ENCODE results near the gene ETFA. TPM values are rescaled to one million over a fixed set of nuclear protein-coding genes. Genes with fewer than 3 reads are reported as not detected.
"Not testable (repeated sequence)": the region's sequence is repeated elsewhere in the genome, so short reads cannot be mapped to it uniquely, and the experiment has no call there.

Gene ETFA
- total RNA-seq, 1 donor from 2014 or later = 129 TPM

DNA sequence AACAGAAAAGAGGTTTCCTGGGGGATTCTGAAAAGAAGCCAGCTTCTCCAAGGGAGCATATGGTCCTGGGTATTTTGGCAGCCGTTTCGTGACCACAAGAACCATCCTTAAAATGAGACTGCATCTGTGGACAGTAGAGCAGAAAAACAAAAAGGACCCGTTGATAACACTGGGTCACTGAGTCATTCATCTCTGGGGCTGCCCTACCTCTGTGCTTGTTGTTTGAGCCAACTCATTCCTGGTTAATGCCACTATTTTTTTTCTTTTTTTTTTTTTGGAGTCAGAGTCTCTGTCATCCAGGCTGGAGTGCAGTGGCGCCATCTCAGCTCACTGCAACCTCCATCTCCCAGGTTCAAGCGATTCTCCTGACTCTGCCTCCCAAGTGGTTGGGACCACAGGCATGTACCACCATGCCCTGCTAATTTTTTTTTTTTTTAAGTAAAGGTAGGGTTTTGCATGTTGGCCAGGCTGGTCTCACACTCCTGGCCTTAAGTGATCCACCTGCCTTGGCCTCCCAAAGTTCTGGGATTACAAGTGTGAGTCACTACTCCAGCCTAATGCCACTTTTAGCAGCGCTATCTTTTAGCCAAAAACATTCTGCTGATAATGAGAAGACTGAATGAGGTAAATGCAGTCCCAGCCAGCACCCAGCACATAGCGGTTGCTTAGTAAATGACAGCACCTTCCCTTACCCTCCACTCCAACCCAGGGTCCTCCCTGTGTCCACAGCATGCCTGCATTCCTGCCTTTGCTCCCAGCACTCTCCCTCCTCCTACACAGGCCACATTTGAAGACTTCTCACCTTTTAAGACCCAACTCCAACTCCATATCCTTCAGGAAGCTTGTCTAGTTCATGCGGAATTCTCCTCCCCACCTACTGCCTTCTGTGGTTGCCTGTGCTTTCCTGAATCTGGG, 16.2 kb upstream of the ETFA start:
- Histone ChIP-seq H3K4me3 (ENCODE audit: low read length in 3 of 3) (no peak overlapping the region), H3K9me3 (ENCODE audit: control insufficient read depth in 3 of 3, low read length in 3 of 3) (no peaks in the 10 kb centered on the region), H3K27ac (ENCODE audit: low read depth, low read length) (no peak overlapping the region), H3K36me3 (ENCODE audit: control insufficient read depth in 3 of 3, insufficient read depth in 3 of 3, low read length in 3 of 3) (no peaks in the 10 kb centered on the region), H3K27me3 (ENCODE audit: control insufficient read depth in 3 of 3, insufficient read depth in 3 of 3, low read length in 3 of 3) (peaks cover 7 to 13% (median 11%) of the 10 kb centered on the region in 3 donors), H3K9ac (ENCODE audit: low read depth in 1 of 3, low read length in 3 of 3) (no peak overlapping the region), H3K4me1 (ENCODE audit: control insufficient read depth in 3 of 3, insufficient read depth in 3 of 3, low read length in 3 of 3) (peaks cover 0 to 6% (median 4%) of the 10 kb centered on the region in 3 donors)

DNA sequence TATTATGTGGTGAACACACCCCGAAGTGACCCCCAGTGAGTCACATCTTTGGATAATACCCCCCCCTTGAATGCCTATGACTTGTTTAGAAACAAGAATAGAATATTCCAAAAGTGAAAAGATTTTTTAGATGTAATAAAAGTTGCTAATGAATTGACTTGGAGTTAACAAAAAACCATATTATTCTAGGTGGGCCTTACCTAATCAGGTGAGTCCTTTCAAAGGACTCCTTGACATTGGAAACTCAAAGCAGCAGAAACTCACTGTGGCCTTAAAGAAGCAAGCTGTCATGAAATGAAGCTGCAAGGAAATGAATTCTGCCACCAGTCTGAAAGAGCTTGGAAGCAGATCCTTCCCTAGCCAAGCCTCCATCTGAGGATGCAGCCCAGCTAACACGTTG, 14.4 kb upstream of the ETFA start:
- Histone ChIP-seq H3K9ac (ENCODE audit: low read depth in 1 of 3, low read length in 3 of 3) (no peak overlapping the region), H3K4me3 (ENCODE audit: low read length in 3 of 3) (no peak overlapping the region), H3K9me3 (ENCODE audit: control insufficient read depth in 3 of 3, low read length in 3 of 3) (no peaks in the 10 kb centered on the region), H3K4me1 (ENCODE audit: control insufficient read depth in 3 of 3, insufficient read depth in 3 of 3, low read length in 3 of 3) (peaks cover 0 to 6% (median 4%) of the 10 kb centered on the region in 3 donors), H3K27ac (ENCODE audit: low read depth, low read length) (no peak overlapping the region), H3K36me3 (ENCODE audit: control insufficient read depth in 3 of 3, insufficient read depth in 3 of 3, low read length in 3 of 3) (no peaks in the 10 kb centered on the region), H3K27me3 (ENCODE audit: control insufficient read depth in 3 of 3, insufficient read depth in 3 of 3, low read length in 3 of 3) (peaks cover 7 to 11% (median 11%) of the 10 kb centered on the region in 3 donors)

GRCh38 chr15:76324066-76324465, 12.8 kb upstream of the ETFA start:
- peaks cover 0 to 6% (median 4%) of the 10 kb centered on the region in 3 donors for H3K4me1 ChIP-seq (ENCODE audit: control insufficient read depth in 3 of 3, insufficient read depth in 3 of 3, low read length in 3 of 3)
- H3K27me3 ChIP-seq (ENCODE audit: control insufficient read depth in 3 of 3, insufficient read depth in 3 of 3, low read length in 3 of 3) = peaks cover 0 to 4% (median 2%) of the 10 kb centered on the region in 3 donors
- H3K9ac ChIP-seq (ENCODE audit: low read depth in 1 of 3, low read length in 3 of 3) = no peak overlapping the region
- no peaks in the 10 kb centered on the region for H3K36me3 ChIP-seq (ENCODE audit: control insufficient read depth in 3 of 3, insufficient read depth in 3 of 3, low read length in 3 of 3)
- no peak overlapping the region for H3K27ac ChIP-seq (ENCODE audit: low read depth, low read length)
- H3K9me3 ChIP-seq (ENCODE audit: control insufficient read depth in 3 of 3, low read length in 3 of 3) = no peaks in the 10 kb centered on the region
- H3K4me3 ChIP-seq (ENCODE audit: low read length in 3 of 3) = no peak overlapping the region

DNA sequence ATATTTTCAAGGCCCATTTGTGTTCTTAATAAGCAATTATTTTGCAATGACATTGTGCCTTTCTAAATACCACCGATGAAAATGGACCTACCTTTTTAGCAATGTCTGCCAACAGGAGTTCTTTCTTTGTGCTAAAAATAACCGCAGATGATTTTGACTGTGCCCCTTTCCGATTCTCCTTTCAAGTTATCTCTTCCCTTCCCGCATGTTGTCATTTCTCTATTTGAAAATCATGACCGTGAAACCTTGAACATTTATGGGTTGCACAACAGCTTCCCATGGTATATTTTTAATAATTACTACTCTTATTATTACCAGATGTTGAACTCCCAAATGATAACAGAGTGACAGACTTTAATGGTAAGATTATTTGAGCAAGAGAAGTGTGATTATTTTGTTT, 10.3 kb upstream of the ETFA start:
- H3K27me3 ChIP-seq (ENCODE audit: control insufficient read depth in 3 of 3, insufficient read depth in 3 of 3, low read length in 3 of 3) = no peaks in the 10 kb centered on the region
- no peaks in the 10 kb centered on the region for H3K9me3 ChIP-seq (ENCODE audit: control insufficient read depth in 3 of 3, low read length in 3 of 3)
- no peak overlapping the region for H3K9ac ChIP-seq (ENCODE audit: low read depth in 1 of 3, low read length in 3 of 3)
- no peak overlapping the region for H3K4me3 ChIP-seq (ENCODE audit: low read length in 3 of 3)
- no peaks in the 10 kb centered on the region for H3K36me3 ChIP-seq (ENCODE audit: control insufficient read depth in 3 of 3, insufficient read depth in 3 of 3, low read length in 3 of 3)
- H3K4me1 ChIP-seq (ENCODE audit: control insufficient read depth in 3 of 3, insufficient read depth in 3 of 3, low read length in 3 of 3) = peaks cover 0 to 3% (median 0%) of the 10 kb centered on the region in 3 donors
- H3K27ac ChIP-seq (ENCODE audit: low read depth, low read length) = no peak overlapping the region

DNA sequence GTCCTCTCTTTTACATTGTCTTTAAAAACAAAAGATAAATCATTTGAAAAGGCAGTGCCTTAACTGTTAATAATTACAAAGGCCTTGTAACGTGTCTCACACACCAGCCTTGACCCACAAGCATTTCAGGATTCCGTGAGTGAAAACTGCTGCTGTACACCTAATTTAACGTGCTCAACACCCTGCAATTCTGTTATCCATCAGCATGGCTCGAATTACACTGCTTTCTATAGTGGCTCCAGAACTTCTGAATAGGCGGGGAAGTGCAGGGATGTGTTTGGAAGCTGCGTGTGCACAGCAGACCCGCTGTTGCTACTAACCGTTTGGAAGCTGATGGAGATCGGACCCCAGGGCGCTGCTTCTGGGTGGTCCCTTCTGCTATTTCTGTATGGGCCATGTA, 9.9 kb upstream of the ETFA start:
- H3K9me3 ChIP-seq (ENCODE audit: control insufficient read depth in 3 of 3, low read length in 3 of 3) = no peaks in the 10 kb centered on the region
- H3K9ac ChIP-seq (ENCODE audit: low read depth in 1 of 3, low read length in 3 of 3) = no peak overlapping the region
- H3K27ac ChIP-seq (ENCODE audit: low read depth, low read length) = no peak overlapping the region
- H3K27me3 ChIP-seq (ENCODE audit: control insufficient read depth in 3 of 3, insufficient read depth in 3 of 3, low read length in 3 of 3) = no peaks in the 10 kb centered on the region
- H3K4me1 ChIP-seq (ENCODE audit: control insufficient read depth in 3 of 3, insufficient read depth in 3 of 3, low read length in 3 of 3) = peaks cover 0 to 3% (median 0%) of the 10 kb centered on the region in 3 donors
- no peaks in the 10 kb centered on the region for H3K36me3 ChIP-seq (ENCODE audit: control insufficient read depth in 3 of 3, insufficient read depth in 3 of 3, low read length in 3 of 3)
- H3K4me3 ChIP-seq (ENCODE audit: low read length in 3 of 3) = no peak overlapping the region

- Histone ChIP-seq H3K4me3 (ENCODE audit: low read length in 3 of 3) (no peak overlapping the region), H3K4me1 (ENCODE audit: control insufficient read depth in 3 of 3, insufficient read depth in 3 of 3, low read length in 3 of 3) (peaks cover 0 to 3% (median 0%) of the 10 kb centered on the region in 3 donors), H3K27ac (ENCODE audit: low read depth, low read length) (no peak overlapping the region), H3K9me3 (ENCODE audit: control insufficient read depth in 3 of 3, low read length in 3 of 3) (no peaks in the 10 kb centered on the region), H3K9ac (ENCODE audit: low read depth in 1 of 3, low read length in 3 of 3) (no peak overlapping the region), H3K27me3 (ENCODE audit: control insufficient read depth in 3 of 3, insufficient read depth in 3 of 3, low read length in 3 of 3) (no peaks in the 10 kb centered on the region), H3K36me3 (ENCODE audit: control insufficient read depth in 3 of 3, insufficient read depth in 3 of 3, low read length in 3 of 3) (no peaks in the 10 kb centered on the region)
These were observed 8.7 kb upstream of the ETFA start for GRCh38 chr15:76320012-76320411.

DNA sequence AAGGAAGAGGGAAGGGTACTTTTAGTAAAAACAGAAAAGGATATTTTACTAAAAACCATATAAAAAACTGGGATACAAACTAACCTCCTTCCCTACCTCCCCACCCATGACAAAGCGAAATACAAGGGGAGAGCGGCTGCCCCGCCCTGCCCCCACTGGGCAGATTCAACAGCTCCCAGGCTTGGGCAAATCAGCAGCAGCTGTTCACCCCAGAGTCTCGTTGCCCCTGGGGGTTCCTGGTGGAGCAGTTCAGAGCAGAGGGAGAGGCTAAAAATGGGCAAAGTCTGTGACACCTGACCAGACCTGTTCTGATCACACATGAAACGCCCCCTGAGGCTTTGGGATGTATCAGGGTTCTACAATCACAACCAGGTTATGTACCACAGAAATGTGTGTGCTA, 2.5 kb upstream of the ETFA start:
- H3K9ac ChIP-seq (ENCODE audit: low read depth in 1 of 3, low read length in 3 of 3) = no peak overlapping the region
- H3K9me3 ChIP-seq (ENCODE audit: control insufficient read depth in 3 of 3, low read length in 3 of 3) = no peaks in the 10 kb centered on the region
- peaks cover 6 to 15% (median 12%) of the 10 kb centered on the region in 3 donors for H3K4me1 ChIP-seq (ENCODE audit: control insufficient read depth in 3 of 3, insufficient read depth in 3 of 3, low read length in 3 of 3)
- H3K4me3 ChIP-seq (ENCODE audit: low read length in 3 of 3) = no peak overlapping the region
- H3K27ac ChIP-seq (ENCODE audit: low read depth, low read length) = no peak overlapping the region
- H3K36me3 ChIP-seq (ENCODE audit: control insufficient read depth in 3 of 3, insufficient read depth in 3 of 3, low read length in 3 of 3) = no peaks in the 10 kb centered on the region
- H3K27me3 ChIP-seq (ENCODE audit: control insufficient read depth in 3 of 3, insufficient read depth in 3 of 3, low read length in 3 of 3) = no peaks in the 10 kb centered on the region

- H3K4me1 ChIP-seq (ENCODE audit: control insufficient read depth in 3 of 3, insufficient read depth in 3 of 3, low read length in 3 of 3) = peaks cover 6 to 15% (median 12%) of the 10 kb centered on the region in 3 donors
- not testable (repeated sequence) for H3K36me3 ChIP-seq (ENCODE audit: control insufficient read depth in 3 of 3, insufficient read depth in 3 of 3, low read length in 3 of 3); H3K27ac ChIP-seq (ENCODE audit: low read depth, low read length); H3K9me3 ChIP-seq (ENCODE audit: control insufficient read depth in 3 of 3, low read length in 3 of 3); H3K27me3 ChIP-seq (ENCODE audit: control insufficient read depth in 3 of 3, insufficient read depth in 3 of 3, low read length in 3 of 3); H3K4me3 ChIP-seq (ENCODE audit: low read length in 3 of 3); H3K9ac ChIP-seq (ENCODE audit: low read depth in 1 of 3, low read length in 3 of 3)
These were observed 1.9 kb upstream of the ETFA start for GRCh38 chr15:76313175-76313567.

- Histone ChIP-seq H3K9ac (ENCODE audit: low read depth in 1 of 3, low read length in 3 of 3) (no peak overlapping the region), H3K27me3 (ENCODE audit: control insufficient read depth in 3 of 3, insufficient read depth in 3 of 3, low read length in 3 of 3) (no peaks in the 10 kb centered on the region), H3K36me3 (ENCODE audit: control insufficient read depth in 3 of 3, insufficient read depth in 3 of 3, low read length in 3 of 3) (no peaks in the 10 kb centered on the region), H3K9me3 (ENCODE audit: control insufficient read depth in 3 of 3, low read length in 3 of 3) (no peaks in the 10 kb centered on the region), H3K4me1 (ENCODE audit: control insufficient read depth in 3 of 3, insufficient read depth in 3 of 3, low read length in 3 of 3) (peaks cover 6 to 15% (median 12%) of the 10 kb centered on the region in 3 donors), H3K27ac (ENCODE audit: low read depth, low read length) (no peak overlapping the region), H3K4me3 (ENCODE audit: low read length in 3 of 3) (no peak overlapping the region)
These were observed 1.4 kb upstream of the ETFA start for GRCh38 chr15:76312540-76313174.

DNA sequence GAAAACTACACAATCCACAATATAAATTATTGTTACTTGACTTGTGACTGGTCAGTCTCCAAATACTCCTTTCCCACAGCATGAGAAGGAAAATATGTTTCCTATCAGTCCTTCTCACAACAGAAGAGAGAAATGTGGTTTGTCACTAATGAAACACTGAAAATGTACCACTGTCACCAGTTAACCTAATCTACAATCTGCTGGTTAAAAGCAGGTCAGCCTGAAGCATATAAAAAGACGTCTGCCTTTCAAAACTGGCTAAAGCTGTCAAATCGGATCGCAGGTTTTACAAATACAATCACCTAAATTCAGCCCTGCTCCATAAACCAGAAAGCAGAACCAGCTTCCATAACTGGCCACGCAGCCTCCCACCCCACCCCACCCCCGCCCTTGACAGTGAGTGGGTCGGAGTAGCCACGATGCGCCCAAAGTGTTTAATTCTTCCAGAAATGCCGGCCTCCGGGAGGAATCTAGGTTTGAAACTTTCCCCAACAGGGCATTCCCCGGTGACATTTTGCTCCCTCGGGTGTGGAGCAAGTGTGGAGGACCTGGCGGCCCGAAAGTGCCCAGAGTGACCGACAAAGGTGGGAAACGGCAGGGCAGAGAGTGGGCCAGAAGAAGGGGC, 682 bp downstream of the ETFA start:
- peak overlapping the region; percentile 96 to 97 (median 97) for H3K9ac ChIP-seq (ENCODE audit: low read depth in 1 of 3, low read length in 3 of 3)
- peak overlapping the region; percentile 87 for H3K27ac ChIP-seq (ENCODE audit: low read depth, low read length)
- peak overlapping the region; percentile 91 to 94 (median 92) for H3K4me3 ChIP-seq (ENCODE audit: low read length in 3 of 3)
- no peaks in the 10 kb centered on the region for H3K9me3 ChIP-seq (ENCODE audit: control insufficient read depth in 3 of 3, low read length in 3 of 3)
- no peaks in the 10 kb centered on the region for H3K27me3 ChIP-seq (ENCODE audit: control insufficient read depth in 3 of 3, insufficient read depth in 3 of 3, low read length in 3 of 3)
- peaks cover 6 to 15% (median 12%) of the 10 kb centered on the region in 3 donors for H3K4me1 ChIP-seq (ENCODE audit: control insufficient read depth in 3 of 3, insufficient read depth in 3 of 3, low read length in 3 of 3)
- H3K36me3 ChIP-seq (ENCODE audit: control insufficient read depth in 3 of 3, insufficient read depth in 3 of 3, low read length in 3 of 3) = no peaks in the 10 kb centered on the region
